SJSA1 (cell line): Measurements from ENCODE around the gene FAM32A. TPM values are rescaled to one million over a fixed set of nuclear protein-coding genes. Genes with fewer than 3 reads are reported as not detected.

Experiments used
- DNase-seq, 2 experiments: peaks; one replicate each; pipeline ENCODE4 v3.0.0-alpha.2; 2015 to 2020; ENCODE audit warnings: low spot score in 2 of 2, low read depth in 1 of 2
- H3K27ac ChIP-seq: fragments of 250-450 bp; sonication (Bioruptor Pico); 2 replicates; pipeline ENCODE4 v1.5.1; 2020; ENCODE audit warnings: mild to moderate bottlenecking, moderate library complexity
- H3K27me3 ChIP-seq: fragments of 250-450 bp; sonication (Bioruptor Pico); replicated peaks from 2 replicates; pipeline ENCODE4 v1.5.1; 2020; ENCODE audit warnings: mild to moderate bottlenecking, moderate library complexity
- H3K36me3 ChIP-seq: fragments of 250-450 bp; sonication (Bioruptor Pico); 2 replicates; pipeline ENCODE4 v1.5.1; 2020; ENCODE audit warnings: mild to moderate bottlenecking
- H3K4me1 ChIP-seq: fragments of 250-450 bp; sonication (Bioruptor Pico); replicated peaks from 2 replicates; pipeline ENCODE4 v1.6.1; 2021; ENCODE audit warnings: mild to moderate bottlenecking
- H3K4me3 ChIP-seq: fragments of 250-450 bp; sonication (Bioruptor Pico); 2 replicates; pipeline ENCODE4 v1.5.1; 2020; ENCODE audit warnings: mild to moderate bottlenecking
- H3K9me3 ChIP-seq: fragments of 250-450 bp; sonication (Bioruptor Pico); replicated peaks from 2 replicates; pipeline ENCODE4 v1.5.1; 2020; ENCODE audit warnings: mild to moderate bottlenecking
- total RNA-seq: library from RNA; depleted of rRNA; stranded (reverse); fragments of >200 nt; shearing (Covaris generic); gene quantifications from 2 replicates; pipeline ENCODE4 v1.2.3, GENCODE V29; 2014; rRNA removed

The FAM32A gene
- total RNA-seq, 1 experiment from 2014 or later = 133 TPM

- Histone ChIP-seq H3K9me3 (no peaks in the 10 kb centered on the region), H3K4me3 (no peak overlapping the region), H3K27ac (no peak overlapping the region), H3K4me1 (no peaks in the 10 kb centered on the region), H3K27me3 (no peaks in the 10 kb centered on the region), H3K36me3 (peaks cover 97% of the 10 kb centered on the region)
- DNase-seq = no peak
Measured at GRCh38 chr19:16228637-16229321, 43.6 kb downstream of the FAM32A start.

GRCh38 chr19:16229322-16229641 lies 44.1 kb downstream of the FAM32A start:
- Histone ChIP-seq H3K9me3 (no peaks in the 10 kb centered on the region), H3K4me3 (no peak overlapping the region), H3K27me3 (no peaks in the 10 kb centered on the region), H3K36me3 (peaks cover 97% of the 10 kb centered on the region), H3K4me1 (no peaks in the 10 kb centered on the region), H3K27ac (no peak overlapping the region)
- DNase-seq = no peak

GRCh38 chr19:16232127-16232526 lies 46.9 kb downstream of the FAM32A start:
- Histone ChIP-seq H3K4me1 (no peaks in the 10 kb centered on the region), H3K36me3 (peaks cover 90% of the 10 kb centered on the region), H3K4me3 (no peak overlapping the region), H3K9me3 (no peaks in the 10 kb centered on the region), H3K27me3 (no peaks in the 10 kb centered on the region), H3K27ac (no peak overlapping the region)
- no peak for DNase-seq

GRCh38 chr19:16232568-16232967 lies 47.4 kb downstream of the FAM32A start:
- no peak overlapping the region for H3K4me3 ChIP-seq
- no peaks in the 10 kb centered on the region for H3K9me3 ChIP-seq
- peaks cover 85% of the 10 kb centered on the region for H3K36me3 ChIP-seq
- no peaks in the 10 kb centered on the region for H3K4me1 ChIP-seq
- DNase-seq = no peak
- H3K27ac ChIP-seq = no peak overlapping the region
- no peaks in the 10 kb centered on the region for H3K27me3 ChIP-seq

GRCh38 chr19:16233081-16233776 lies 48.0 kb downstream of the FAM32A start:
- DNase-seq = no peak
- no peak overlapping the region for H3K4me3 ChIP-seq
- H3K36me3 ChIP-seq = peaks cover 79% of the 10 kb centered on the region
- no peaks in the 10 kb centered on the region for H3K4me1 ChIP-seq
- H3K9me3 ChIP-seq = no peaks in the 10 kb centered on the region
- H3K27ac ChIP-seq = no peak overlapping the region
- no peaks in the 10 kb centered on the region for H3K27me3 ChIP-seq

GRCh38 chr19:16233836-16234551 lies 48.8 kb downstream of the FAM32A start:
- Histone ChIP-seq H3K9me3 (no peaks in the 10 kb centered on the region), H3K27ac (no peak overlapping the region), H3K4me3 (no peak overlapping the region), H3K4me1 (no peaks in the 10 kb centered on the region), H3K27me3 (no peaks in the 10 kb centered on the region), H3K36me3 (peaks cover 71% of the 10 kb centered on the region)
- DNase-seq = no peak

GRCh38 chr19:16234552-16235445 lies 49.6 kb downstream of the FAM32A start:
- Histone ChIP-seq H3K4me1 (no peaks in the 10 kb centered on the region), H3K27me3 (no peaks in the 10 kb centered on the region), H3K9me3 (no peaks in the 10 kb centered on the region), H3K27ac (no peak overlapping the region), H3K36me3 (peaks cover 63% of the 10 kb centered on the region), H3K4me3 (no peak overlapping the region)
- DNase-seq = no peak

GRCh38 chr19:16235811-16236652 lies 50.8 kb downstream of the FAM32A start:
- no peak overlapping the region for H3K27ac ChIP-seq
- no peak for DNase-seq
- H3K4me3 ChIP-seq = no peak overlapping the region
- H3K27me3 ChIP-seq = no peaks in the 10 kb centered on the region
- no peaks in the 10 kb centered on the region for H3K9me3 ChIP-seq
- peaks cover 52% of the 10 kb centered on the region for H3K36me3 ChIP-seq
- H3K4me1 ChIP-seq = no peaks in the 10 kb centered on the region

Other genes starting within 250 kb of the FAM32A start
- not detected in 2 replicates for gene OR10H4, start 236.4 kb upstream of the FAM32A start, total RNA-seq
- 1,990 and 2,203 TPM in 2 replicates for gene TPM4, start 108.9 kb upstream of the FAM32A start, total RNA-seq
- gene RAB8A, start 73.5 kb upstream of the FAM32A start, total RNA-seq = 44.8 and 69.5 TPM in 2 replicates
- not detected in 2 replicates for gene HSH2D, start 41.7 kb upstream of the FAM32A start, total RNA-seq
- not detected in 2 replicates for gene CIB3, start 11.9 kb upstream of the FAM32A start, total RNA-seq
- gene AP1M1, start 12.5 kb downstream of the FAM32A start, total RNA-seq = 65.6 and 103 TPM in 2 replicates
- gene KLF2, start 139.4 kb downstream of the FAM32A start, total RNA-seq = 12.6 and 15.2 TPM in 2 replicates